Esophagus mucosa (tissue), 1 donor: ENCODE data around the gene FUOM. TPM values are rescaled to one million over a fixed set of nuclear protein-coding genes. Genes with fewer than 3 reads are reported as not detected.

Experiments
- ATAC-seq: fragments of 200-7000 bp; cut with Tn5 transposase; one replicate; pipeline ENCODE4 v1.9.1; 2020
- total RNA-seq: library from RNA; stranded (reverse); gene quantifications from one replicate; pipeline ENCODE4 v1.2.4, GENCODE V29; 2023
- donor health status: DM: yes; HTN: yes; CAD: no.

Gene FUOM
- total RNA-seq = 10.2 TPM

DNA sequence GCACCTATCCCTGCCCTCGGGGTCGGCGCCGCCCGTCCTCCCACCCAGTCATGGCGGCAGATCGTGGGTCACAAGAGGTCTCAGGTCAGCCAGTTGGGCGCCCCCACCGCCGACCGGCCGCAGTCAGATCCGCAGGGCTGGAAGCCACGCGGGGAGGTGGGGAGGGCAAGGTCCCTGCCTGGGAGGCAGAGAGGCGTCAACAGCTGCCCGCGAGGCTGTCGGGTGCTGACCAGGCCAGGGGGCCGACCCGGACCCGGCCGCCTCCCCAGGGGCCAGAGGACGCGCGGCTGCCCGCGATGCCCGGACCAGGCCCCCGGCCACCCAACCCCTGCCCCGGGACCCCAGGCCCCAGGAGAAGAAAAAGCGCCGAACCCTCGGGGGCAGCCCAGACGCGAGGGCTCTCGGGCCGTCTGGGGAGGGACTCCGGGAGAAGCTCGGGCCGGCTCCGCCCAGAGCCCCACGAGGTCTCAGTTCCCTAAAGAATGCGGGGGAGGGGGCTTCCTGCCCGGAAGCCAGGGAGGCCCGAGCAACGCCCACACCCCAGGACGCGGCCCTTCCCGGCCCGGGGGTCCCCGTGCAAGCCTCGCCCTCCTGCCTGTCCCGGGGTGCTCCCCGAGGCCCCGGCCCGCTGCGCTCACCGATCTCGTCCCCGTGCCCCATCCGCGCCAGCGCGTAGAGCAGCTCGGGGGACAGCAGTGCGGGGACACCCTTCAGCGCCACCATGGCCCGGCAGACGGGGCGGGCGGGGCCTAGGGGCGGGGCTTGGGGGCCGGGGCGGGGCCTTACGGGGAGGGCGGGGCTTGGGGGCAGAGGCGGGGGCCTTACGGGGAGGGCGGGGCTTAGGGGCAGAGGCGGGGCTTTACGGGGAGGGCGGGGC, at the start of gene FUOM:
Gene FUOM (minus strand): TSS at position 735 of the 877 bp plus-strand sequence. CDS start 12 bp downstream, at position 723.
- ATAC-seq = peak; percentile 70

DNA sequence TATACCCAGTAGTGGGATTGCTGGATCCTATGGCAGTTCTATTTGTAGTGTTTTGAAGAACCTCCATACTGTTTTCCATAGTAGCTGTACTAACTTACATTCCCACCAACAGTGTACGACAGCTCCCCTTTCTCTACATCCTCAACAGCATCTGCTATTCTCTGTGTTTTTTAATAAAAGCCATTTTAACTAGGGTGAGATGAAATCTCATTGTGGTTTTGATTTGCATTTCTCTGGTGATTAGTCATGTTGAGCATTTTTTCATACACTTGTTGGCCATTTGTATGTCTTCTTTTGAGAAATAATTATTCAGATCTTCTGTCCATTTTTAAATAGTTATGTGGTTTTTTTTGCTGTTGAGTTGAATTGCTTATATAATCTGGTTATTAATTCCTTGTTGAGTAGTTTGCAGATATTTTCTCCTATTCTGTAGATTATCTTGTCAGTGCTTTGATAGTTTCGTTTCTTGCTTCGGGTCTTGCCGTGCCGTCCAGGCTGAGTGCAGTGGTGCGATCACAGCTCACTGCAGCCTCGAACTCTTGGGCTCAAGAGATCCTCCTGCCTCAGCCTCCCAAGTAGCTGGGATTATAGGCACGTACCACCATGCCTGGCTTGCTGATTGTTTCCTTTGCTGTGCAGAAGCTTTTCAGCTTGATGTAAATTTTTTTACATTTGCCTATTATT, 48.2 kb upstream of the FUOM start:
- no peak for ATAC-seq

DNA sequence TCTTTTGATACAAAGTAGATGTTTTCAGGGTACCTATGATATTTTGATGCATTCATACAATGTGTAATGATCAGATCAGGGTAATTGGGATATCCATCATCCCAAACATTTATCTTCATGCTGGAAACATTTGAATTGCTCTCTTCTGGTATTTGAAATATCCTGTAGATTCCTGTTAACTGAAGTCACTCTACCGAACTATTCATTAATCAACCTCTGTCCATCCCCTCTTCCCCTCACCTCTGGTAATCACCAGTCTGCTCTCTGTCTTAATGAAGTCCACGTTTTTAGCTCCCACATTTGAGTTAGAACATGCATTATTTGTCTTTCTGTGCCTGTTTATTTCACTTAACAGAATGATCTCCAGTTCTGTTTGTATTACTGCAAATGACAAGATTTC, 47.5 kb upstream of the FUOM start:
- ATAC-seq = no peak

DNA sequence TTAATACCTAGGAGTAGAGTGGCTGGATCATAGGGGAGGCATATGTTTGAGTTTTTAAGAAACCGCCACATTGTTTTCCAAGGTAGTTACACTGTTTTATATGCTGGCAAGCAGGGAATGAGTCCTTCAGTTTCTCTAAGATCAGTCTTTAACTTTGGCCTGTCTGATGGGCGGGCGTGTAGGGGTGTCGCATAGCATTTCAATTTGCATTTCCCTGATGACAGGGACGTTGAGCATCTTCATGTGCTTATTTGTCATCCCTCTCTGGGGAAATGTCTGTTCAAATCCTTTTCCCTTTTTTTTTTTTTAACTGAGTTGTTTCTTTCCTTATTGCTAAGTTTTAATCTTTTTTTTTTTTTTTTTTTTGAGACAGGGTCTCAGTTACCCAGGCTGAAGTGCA, 46.0 kb upstream of the FUOM start:
- no peak for ATAC-seq

DNA sequence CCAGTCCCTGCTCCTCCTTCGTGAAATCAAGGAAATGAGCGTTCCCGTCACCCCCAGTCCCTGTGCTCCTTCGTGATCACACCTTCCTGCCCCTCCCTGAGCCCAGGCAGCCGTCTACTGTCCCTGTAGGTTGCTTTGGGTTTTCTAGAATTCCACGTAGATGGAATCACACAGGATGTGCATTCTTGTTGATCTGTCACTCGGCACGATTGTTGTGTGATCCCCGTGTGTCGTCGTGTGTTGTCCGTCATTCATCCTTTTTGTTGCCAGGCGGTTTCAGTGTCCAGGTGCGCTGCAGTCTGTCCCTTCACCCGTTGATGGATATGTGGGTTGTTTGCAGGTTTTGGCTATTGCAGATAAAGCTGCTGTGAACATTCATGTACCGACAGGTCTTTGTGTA, 45.5 kb upstream of the FUOM start:
- ATAC-seq = no peak

DNA sequence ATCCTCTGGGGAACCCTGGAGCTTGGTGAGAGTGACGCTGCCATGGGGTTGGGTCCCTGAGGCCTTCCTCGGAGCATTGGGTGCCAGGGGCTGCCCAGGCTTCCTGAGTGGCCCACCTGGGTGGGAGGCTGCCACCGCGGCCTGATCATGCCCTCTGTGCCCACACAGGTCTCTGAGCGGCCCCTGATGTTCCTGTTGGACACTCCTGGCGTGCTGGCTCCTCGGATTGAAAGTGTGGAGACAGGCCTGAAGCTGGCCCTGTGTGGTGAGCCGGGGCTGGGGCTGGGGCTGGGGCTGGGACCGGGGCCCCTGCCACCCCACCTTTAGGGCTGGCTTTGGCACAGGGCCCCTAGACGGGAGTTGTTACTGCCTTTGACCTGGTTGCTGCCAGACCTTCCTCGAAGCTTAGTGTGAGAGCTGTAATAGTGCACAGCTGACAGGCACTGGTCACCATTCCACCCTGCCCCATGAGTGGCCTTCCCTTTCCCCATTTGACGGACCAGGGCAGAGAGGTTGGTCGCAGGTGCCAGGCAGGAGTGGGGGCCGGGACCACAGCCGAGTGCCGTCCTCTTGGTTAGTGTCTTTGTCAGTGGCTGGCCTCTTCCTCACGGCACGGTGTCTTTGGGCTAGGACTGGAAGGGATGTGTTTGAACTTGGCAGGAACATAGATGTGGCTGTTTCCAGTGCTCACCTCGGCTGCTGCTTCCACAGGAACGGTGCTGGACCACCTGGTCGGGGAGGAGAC, 44.3 kb upstream of the FUOM start:
- ATAC-seq = no peak

GRCh38 chr10:133401500-133401899, 43.7 kb upstream of the FUOM start:
- ATAC-seq = peak; percentile 19

- peak; percentile 15 for ATAC-seq
Measured at GRCh38 chr10:133400624-133401424, 43.0 kb upstream of the FUOM start.

GRCh38 chr10:133399123-133399601, 41.3 kb upstream of the FUOM start:
- no peak for ATAC-seq

- no peak for ATAC-seq
Measured at GRCh38 chr10:133397938-133398337, 40.1 kb upstream of the FUOM start.

GRCh38 chr10:133396035-133396624, 38.3 kb upstream of the FUOM start:
- ATAC-seq = no peak

GRCh38 chr10:133394801-133395221, 37.0 kb upstream of the FUOM start:
- peak; percentile 4 for ATAC-seq

DNA sequence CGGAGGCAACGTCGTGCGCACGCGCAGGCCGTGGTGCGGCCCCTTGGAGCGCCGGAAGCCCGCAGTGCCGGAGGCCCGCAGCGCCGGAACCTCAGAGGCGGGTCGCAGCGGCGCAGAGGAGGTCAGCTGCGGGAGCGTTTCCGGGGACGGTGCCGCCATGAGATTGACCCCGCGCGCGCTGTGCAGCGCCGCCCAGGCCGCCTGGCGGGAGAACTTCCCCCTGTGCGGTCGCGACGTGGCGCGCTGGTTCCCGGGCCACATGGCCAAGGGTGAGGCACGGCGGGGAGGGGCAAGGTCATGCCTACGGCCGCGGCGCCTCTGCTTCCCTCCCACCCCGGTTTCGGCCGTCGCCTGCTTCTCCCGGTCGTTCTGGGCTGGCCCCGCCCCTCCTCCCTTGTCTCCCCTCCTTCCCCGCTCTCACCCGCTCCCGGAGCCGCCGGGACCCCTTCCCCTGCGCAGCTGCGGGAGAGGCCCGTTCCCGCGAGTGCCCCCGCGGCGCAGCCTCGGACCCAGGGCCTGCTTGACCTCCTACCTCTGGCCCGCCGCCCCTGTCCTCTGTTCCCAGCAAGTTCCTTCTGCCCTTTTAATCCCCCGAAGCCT, 36.3 kb upstream of the FUOM start, which contains the start of gene MTG1:
Gene MTG1 (plus strand): TSS at position 94 of the 600 bp plus-strand sequence. CDS start 64 bp downstream, at position 158.
- peak; percentile 95 for ATAC-seq

DNA sequence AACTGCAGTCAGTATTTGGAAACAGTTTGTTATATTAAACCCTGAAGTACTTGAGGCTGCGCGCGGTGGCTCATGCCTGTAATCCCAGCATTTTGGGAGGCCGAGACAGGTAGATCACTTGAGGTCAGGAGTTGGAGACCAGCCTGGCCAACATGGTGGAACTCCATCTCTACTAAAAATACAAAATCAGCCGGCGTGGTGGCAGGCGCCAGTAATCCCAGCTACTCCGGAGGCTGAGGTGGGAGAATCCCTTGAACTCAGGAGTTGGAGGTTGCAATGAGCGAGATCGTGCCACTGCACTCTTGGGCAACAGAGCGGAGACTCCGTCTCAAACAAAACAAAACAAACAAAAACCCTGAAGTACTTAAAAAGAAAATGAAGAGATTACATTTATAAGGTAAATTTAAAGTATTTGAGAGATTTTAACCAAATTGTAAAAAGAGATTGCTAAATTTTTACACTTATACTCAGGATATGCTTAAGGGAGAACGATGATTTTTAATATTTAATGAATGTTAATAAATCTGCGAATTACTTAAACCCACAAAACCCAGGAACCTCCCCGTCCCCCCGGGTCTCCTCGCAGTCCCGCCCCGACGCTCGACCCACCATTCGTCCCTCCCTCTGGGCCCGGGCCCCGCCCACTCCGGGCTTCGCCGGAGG, 35.7 kb upstream of the FUOM start:
- ATAC-seq = no peak

DNA sequence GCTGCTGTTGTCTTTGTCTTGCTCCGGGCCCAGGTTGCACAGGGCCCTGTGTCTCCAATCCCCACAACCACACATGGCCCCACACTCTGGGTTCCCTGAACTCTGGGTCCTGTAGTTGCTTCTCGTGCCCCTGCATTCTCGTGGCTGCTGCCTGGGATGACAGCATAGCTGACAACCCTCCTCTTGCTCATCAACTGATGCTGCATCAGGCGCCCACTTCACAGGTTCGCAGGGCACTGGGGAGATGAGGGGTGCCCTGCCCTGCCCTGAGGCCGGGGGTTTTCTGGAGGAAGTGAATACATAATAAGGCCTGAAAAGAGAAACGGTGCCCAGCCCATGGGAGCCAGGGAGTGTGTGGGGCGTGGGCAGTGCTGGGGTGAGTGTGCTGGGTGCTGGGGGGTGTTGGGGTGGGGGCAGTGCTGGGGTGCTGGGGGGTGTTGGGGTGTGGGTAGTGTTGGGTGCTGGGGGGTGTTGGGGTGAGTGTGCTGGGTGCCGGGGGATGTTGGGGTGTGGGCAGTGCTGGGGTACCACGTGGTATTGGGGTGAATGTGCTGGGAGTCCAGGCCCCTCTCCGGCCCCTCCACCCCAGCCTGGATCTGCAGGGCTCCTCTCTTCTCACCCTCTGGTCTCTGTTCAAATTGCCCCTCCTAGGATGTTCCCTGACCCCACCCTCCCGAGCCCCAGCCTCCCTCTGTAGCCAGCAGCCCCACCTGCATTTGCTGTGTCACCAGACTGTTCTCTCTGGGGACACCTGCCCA, 34.1 kb upstream of the FUOM start:
- no peak for ATAC-seq

DNA sequence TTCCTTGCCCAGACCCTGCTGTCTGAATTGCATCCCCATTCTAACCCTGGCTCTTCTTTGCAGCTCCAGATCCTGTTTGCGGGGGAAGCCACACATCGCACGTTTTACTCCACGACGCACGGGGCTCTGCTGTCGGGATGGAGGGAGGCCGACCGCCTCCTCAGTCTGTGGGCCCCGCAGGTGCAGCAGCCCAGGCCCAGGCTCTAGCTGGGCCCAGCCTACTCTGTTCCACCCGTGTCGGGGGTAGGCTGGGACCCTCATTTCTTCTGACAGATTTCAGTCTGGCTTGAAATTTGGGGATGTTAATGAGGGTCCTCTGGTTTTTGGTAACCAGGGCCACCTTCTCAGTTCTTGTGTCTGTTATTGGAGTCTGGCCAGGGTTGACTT, 33.4 kb upstream of the FUOM start:
- no peak for ATAC-seq

DNA sequence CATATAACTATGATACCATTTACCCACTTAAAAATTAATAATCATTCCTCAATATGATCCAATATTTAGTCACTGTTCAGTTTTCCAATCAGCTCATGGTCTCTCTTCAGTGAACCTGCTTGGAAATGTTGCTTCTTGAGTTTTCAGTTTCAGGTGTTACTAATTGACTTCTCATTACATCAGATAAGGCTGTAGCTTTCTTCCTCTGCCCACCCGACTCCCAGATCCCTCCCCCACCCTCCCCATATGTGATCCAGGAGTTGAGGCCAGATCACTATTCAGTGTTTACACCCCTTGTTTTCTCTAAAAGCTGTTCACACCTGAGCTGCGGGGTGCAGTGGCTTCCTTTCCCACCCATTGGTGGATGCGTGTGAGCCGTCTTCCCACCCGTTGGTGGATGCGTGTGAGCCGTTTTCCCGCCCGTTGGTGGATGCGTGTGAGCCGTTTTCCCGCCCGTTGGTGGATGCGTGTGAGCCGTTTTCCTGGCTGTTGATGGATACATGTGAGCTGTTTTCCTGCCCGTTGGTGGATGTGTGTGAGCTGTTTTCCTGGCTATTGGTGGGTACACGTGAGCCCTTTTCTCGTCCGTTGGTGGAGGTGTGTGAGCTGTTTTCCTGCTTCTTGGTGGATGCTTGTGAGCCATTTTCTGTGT, 32.9 kb upstream of the FUOM start:
- no peak for ATAC-seq

DNA sequence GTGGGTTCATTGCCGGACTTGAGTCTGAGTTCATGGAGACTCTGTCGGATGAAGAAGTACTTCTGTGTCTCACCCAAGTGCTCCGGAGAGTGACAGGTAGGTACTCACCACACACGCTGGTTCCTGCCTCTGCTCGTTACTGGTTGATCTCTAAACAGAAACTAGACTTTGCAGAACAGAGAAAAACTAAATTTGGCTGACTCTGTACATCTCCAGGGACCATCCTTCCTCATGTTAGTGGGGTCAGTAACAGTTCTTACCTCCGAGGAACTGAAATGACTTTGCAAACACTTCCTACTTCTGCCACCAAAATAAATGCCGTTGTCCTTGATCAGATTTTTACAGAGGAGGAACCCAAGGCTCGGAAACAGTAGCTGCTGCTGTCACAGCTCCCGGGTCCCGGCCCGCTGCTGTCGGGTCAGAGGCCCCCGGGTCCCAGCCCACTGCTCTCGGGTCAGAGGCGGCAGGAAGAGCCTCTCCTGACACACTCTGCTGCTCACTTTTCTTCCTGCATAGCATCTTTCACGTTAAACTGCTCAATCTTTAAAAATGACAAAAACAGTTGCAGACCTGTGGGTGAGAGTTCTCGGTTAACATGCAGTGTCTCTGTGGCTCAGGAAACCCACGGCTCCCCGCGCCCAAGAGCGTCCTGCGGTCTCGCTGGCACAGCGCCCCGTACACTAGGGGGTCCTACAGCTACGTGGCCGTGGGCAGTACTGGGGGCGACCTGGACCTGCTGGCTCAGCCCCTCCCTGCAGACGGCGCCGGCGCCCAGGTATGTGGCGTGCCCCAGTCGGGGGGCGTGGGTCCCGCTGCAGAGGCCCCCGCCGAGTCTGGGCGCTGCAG, 31.4 kb upstream of the FUOM start:
- peak; percentile 44 for ATAC-seq
